Stimulated activated CD4-positive, alpha-beta T cell treated with anti-CD3 and anti-CD28 coated beads, Interleukin-4, amount 100 ng/mL, for 24 hours (primary cell): ENCODE data around the gene FIS1.

ENCODE experiments used
- DNase-seq: peaks from one replicate; pipeline ENCODE4 v3.0.0-alpha.2; 2020

Gene FIS1

GRCh38 chr7:101232141-101232850, 12.6 kb downstream of the FIS1 start:
- DNase-seq, result no peak

- no peak for DNase-seq
These were observed 13.2 kb downstream of the FIS1 start for GRCh38 chr7:101231644-101232043.

GRCh38 chr7:101226721-101227120, 18.2 kb downstream of the FIS1 start:
- DNase-seq, result no peak

GRCh38 chr7:101225650-101226049, 19.2 kb downstream of the FIS1 start:
- no peak for DNase-seq

- DNase-seq, result no peak
These were observed 21.4 kb downstream of the FIS1 start for GRCh38 chr7:101223528-101223927.

GRCh38 chr7:101222275-101222830, 22.5 kb downstream of the FIS1 start:
- no peak for DNase-seq

GRCh38 chr7:101220295-101220694, 24.6 kb downstream of the FIS1 start:
- no peak for DNase-seq

GRCh38 chr7:101218236-101219125, 26.4 kb downstream of the FIS1 start:
- DNase-seq, result no peak

GRCh38 chr7:101217388-101218235, 27.3 kb downstream of the FIS1 start, which contains the start of the genes PLOD3 and ZNHIT1:
TSS of gene PLOD3 (minus strand) at chr7:101217581. CDS start at chr7:101217274, 307 bp downstream.
TSS of gene ZNHIT1 (plus strand) at chr7:101218165. CDS start at chr7:101218196, 31 bp downstream.
- peak; percentile 97 for DNase-seq

GRCh38 chr7:101216860-101217387, 28.0 kb downstream of the FIS1 start:
- no peak for DNase-seq

- no peak for DNase-seq
These were observed 28.7 kb downstream of the FIS1 start for GRCh38 chr7:101216001-101216859.

GRCh38 chr7:101212014-101212413, 32.9 kb downstream of the FIS1 start:
- DNase-seq, result no peak

- DNase-seq, result no peak
These were observed 33.4 kb downstream of the FIS1 start for GRCh38 chr7:101211501-101211900.

GRCh38 chr7:101210143-101210542, 34.7 kb downstream of the FIS1 start:
- DNase-seq, result no peak

GRCh38 chr7:101208794-101209193, 36.1 kb downstream of the FIS1 start:
- no peak for DNase-seq

- no peak for DNase-seq
These were observed 37.4 kb downstream of the FIS1 start for GRCh38 chr7:101207459-101207858.

GRCh38 chr7:101206665-101207042, 38.2 kb downstream of the FIS1 start:
- no peak for DNase-seq

GRCh38 chr7:101205901-101206664, 38.8 kb downstream of the FIS1 start:
- no peak for DNase-seq

- peak; percentile 19 for DNase-seq
These were observed 40.8 kb downstream of the FIS1 start for GRCh38 chr7:101203740-101204738.
